Vagina (tissue), 2 donors: ENCODE data around the gene MGMT.

ENCODE experiments used
- POLR2A ChIP-seq, 2 donors: fragments of 450-650 bp; IDR thresholded peaks; one replicate each; pipeline ENCODE4 v1.6.1; 2017; ENCODE audit warnings: antibody characterized with exemption in 2 of 2, mild to moderate bottlenecking in 2 of 2, moderate library complexity in 2 of 2
- POLR2AphosphoS5 ChIP-seq, 2 donors: sonication (generic); formaldehyde crosslinking; IDR thresholded peaks; one replicate each; pipeline ENCODE4 v1.9.0; 2017; ENCODE audit warnings: antibody characterized with exemption in 2 of 2, mild to moderate bottlenecking in 2 of 2, low read depth in 1 of 2; ENCODE audit not compliant: insufficient read depth in 1 of 2
- TF ChIP-seq, protein P1 (sequence below), 3 experiments: fragments of 450-650 bp in 2 of 3; fragments of 200-600 bp in 1 of 3; sonication (generic) in 1 of 3; IDR thresholded peaks; one replicate each; pipeline ENCODE4 v1.5.1; 2017 to 2019; ENCODE audit warnings: antibody characterized with exemption in 3 of 3, mild to moderate bottlenecking in 2 of 3, moderate library complexity in 2 of 3

DNA sequence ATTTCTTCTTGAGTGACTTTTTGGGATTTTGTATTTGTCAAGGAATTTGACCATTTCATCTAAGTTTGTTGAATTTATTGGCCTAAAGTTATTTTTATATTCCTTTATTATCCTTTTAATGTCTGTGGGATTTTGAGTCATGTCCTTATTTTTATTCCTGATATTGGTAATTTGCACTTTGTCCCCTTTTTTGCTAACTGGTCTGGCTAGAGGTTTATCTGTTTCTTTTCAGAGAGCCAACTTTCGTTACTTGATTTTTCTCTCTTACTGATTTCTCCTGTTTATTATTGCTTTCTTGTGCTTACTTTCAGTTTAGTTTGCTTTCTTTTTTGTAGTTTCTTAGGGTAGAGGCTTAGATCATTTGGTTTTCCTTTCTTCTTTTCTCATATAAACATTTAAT, 14.6 kb downstream of the MGMT start:
- TF ChIP-seq POLR2AphosphoS5 (IDR thresholded peaks at IDR 0.05; ENCODE audit: insufficient read depth in 1 of 2, low read depth in 1 of 2) (no peak), POLR2A (IDR thresholded peaks at IDR 0.05) (no peak)
- TF ChIP-seq, protein P1, sequence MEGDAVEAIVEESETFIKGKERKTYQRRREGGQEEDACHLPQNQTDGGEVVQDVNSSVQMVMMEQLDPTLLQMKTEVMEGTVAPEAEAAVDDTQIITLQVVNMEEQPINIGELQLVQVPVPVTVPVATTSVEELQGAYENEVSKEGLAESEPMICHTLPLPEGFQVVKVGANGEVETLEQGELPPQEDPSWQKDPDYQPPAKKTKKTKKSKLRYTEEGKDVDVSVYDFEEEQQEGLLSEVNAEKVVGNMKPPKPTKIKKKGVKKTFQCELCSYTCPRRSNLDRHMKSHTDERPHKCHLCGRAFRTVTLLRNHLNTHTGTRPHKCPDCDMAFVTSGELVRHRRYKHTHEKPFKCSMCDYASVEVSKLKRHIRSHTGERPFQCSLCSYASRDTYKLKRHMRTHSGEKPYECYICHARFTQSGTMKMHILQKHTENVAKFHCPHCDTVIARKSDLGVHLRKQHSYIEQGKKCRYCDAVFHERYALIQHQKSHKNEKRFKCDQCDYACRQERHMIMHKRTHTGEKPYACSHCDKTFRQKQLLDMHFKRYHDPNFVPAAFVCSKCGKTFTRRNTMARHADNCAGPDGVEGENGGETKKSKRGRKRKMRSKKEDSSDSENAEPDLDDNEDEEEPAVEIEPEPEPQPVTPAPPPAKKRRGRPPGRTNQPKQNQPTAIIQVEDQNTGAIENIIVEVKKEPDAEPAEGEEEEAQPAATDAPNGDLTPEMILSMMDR (IDR thresholded peaks at IDR 0.05), result no peak
